Neural cell (in vitro differentiated cells): Measurements from ENCODE around the gene DECR2.

Experiments used
- EP300 ChIP-seq: fragments of 450-650 bp; conservative IDR thresholded peaks from 2 replicates; pipeline ENCODE4 v1.6.1; 2014; ENCODE audit warnings: antibody characterized with exemption, mild to moderate bottlenecking, moderate library complexity; ENCODE audit not compliant: poor library complexity, severe bottlenecking
- EZH2 ChIP-seq: fragments of 200-600, 300-800 bp; shearing (Covaris generic), sonication (generic); IDR thresholded peaks from 2 replicates; pipeline ENCODE4 v1.6.1; 2014; ENCODE audit warnings: antibody characterized with exemption, low read length, borderline replicate concordance, mild to moderate bottlenecking; ENCODE audit not compliant: insufficient read depth, poor library complexity, severe bottlenecking
- POLR2AphosphoS5 ChIP-seq: IDR thresholded peaks from 2 replicates; pipeline ENCODE4 v1.6.1; 2012
- RAD21 ChIP-seq: fragments of 450-650 bp; conservative IDR thresholded peaks from 2 replicates; pipeline ENCODE4 v1.6.1; 2014; ENCODE audit warnings: antibody characterized with exemption, mild to moderate bottlenecking, moderate library complexity
- SMC3 ChIP-seq: fragments of 450-650 bp; conservative IDR thresholded peaks from 2 replicates; pipeline ENCODE4 v1.6.1; 2014; ENCODE audit warnings: antibody characterized with exemption, mild to moderate bottlenecking, moderate library complexity; ENCODE audit not compliant: poor library complexity
- TAF1 ChIP-seq: IDR thresholded peaks from 2 replicates; pipeline ENCODE4 v1.6.1; 2012; ENCODE audit warnings: low read depth
- TF ChIP-seq, protein P1 (sequence below): fragments of 450-650 bp; IDR thresholded peaks from 2 replicates; pipeline ENCODE4 v1.5.1; 2014; ENCODE audit warnings: antibody characterized with exemption, mild to moderate bottlenecking, moderate library complexity; ENCODE audit not compliant: poor library complexity, severe bottlenecking
- TF ChIP-seq, protein P2 (sequence below): IDR thresholded peaks from 2 replicates; pipeline ENCODE4 v1.6.1; 2012; ENCODE audit warnings: borderline replicate concordance

DNA sequence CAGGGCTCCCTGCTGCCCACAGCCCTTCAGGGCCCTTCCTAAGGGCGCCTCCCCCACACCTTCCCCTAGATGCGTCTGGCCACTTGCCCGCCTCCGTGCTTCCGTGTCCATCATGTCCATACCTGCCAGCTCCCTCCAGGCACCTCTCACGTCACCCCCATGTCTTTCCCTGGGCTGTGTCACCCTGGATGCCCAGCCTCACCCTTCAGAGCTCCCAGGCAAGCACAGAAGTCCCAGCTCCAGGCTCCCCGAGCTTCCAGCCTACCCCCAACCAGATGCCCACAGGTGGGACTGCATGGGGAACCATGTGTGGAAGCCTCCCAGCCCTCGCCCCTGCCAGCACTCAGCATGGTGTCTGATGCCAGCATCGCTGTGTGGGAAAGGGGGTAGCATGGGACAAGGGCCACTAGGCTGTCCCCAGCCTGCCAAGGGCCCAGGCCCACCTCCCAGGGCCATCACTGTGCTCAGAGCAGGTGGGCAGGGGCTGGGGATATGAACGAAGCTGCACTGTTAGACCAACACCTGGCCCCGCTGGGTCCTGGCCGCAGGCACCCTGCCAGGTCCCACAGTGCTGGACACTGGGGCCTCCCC lies 47.3 kb upstream of the DECR2 start:
- TF ChIP-seq, protein P1, sequence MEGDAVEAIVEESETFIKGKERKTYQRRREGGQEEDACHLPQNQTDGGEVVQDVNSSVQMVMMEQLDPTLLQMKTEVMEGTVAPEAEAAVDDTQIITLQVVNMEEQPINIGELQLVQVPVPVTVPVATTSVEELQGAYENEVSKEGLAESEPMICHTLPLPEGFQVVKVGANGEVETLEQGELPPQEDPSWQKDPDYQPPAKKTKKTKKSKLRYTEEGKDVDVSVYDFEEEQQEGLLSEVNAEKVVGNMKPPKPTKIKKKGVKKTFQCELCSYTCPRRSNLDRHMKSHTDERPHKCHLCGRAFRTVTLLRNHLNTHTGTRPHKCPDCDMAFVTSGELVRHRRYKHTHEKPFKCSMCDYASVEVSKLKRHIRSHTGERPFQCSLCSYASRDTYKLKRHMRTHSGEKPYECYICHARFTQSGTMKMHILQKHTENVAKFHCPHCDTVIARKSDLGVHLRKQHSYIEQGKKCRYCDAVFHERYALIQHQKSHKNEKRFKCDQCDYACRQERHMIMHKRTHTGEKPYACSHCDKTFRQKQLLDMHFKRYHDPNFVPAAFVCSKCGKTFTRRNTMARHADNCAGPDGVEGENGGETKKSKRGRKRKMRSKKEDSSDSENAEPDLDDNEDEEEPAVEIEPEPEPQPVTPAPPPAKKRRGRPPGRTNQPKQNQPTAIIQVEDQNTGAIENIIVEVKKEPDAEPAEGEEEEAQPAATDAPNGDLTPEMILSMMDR = no peak
- TF ChIP-seq EP300 (no peak), EZH2 (no peak), SMC3 (no peak), POLR2AphosphoS5 (no peak), RAD21 (no peak), TAF1 (no peak)
- TF ChIP-seq, protein P2, sequence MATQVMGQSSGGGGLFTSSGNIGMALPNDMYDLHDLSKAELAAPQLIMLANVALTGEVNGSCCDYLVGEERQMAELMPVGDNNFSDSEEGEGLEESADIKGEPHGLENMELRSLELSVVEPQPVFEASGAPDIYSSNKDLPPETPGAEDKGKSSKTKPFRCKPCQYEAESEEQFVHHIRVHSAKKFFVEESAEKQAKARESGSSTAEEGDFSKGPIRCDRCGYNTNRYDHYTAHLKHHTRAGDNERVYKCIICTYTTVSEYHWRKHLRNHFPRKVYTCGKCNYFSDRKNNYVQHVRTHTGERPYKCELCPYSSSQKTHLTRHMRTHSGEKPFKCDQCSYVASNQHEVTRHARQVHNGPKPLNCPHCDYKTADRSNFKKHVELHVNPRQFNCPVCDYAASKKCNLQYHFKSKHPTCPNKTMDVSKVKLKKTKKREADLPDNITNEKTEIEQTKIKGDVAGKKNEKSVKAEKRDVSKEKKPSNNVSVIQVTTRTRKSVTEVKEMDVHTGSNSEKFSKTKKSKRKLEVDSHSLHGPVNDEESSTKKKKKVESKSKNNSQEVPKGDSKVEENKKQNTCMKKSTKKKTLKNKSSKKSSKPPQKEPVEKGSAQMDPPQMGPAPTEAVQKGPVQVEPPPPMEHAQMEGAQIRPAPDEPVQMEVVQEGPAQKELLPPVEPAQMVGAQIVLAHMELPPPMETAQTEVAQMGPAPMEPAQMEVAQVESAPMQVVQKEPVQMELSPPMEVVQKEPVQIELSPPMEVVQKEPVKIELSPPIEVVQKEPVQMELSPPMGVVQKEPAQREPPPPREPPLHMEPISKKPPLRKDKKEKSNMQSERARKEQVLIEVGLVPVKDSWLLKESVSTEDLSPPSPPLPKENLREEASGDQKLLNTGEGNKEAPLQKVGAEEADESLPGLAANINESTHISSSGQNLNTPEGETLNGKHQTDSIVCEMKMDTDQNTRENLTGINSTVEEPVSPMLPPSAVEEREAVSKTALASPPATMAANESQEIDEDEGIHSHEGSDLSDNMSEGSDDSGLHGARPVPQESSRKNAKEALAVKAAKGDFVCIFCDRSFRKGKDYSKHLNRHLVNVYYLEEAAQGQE = no peak
